Stimulated activated CD8-positive, alpha-beta memory T cell treated with anti-CD3 and anti-CD28 coated beads, Interleukin-7, amount 100 ng/mL, for 4 hours (primary cell): ENCODE measurements around the gene ZNF516.
A peak's percentile ranks its signal among the peaks of the same experiment; 100 is the strongest.

Experiments used
- DNase-seq, 2 donors: peaks; one replicate each; pipeline ENCODE4 v3.0.0-alpha.2; 2020; ENCODE audit warnings: low read depth in 2 of 2

The ZNF516 gene

GRCh38 chr18:76364282-76365259, 130.5 kb downstream of the ZNF516 start:
- no peak for DNase-seq

GRCh38 chr18:76363436-76364120, 131.5 kb downstream of the ZNF516 start:
- DNase-seq, result no peak

- DNase-seq, result no peak
These were observed 132.4 kb downstream of the ZNF516 start for GRCh38 chr18:76362676-76363075.

GRCh38 chr18:76361219-76361618, 133.8 kb downstream of the ZNF516 start:
- DNase-seq, result no peak

GRCh38 chr18:76359909-76360308, 135.1 kb downstream of the ZNF516 start:
- no peak for DNase-seq

- no peak for DNase-seq
These were observed 136.3 kb downstream of the ZNF516 start for GRCh38 chr18:76358774-76359173.

GRCh38 chr18:76357585-76358260, 137.3 kb downstream of the ZNF516 start:
- DNase-seq, result no peak

- DNase-seq, result no peak
These were observed 137.9 kb downstream of the ZNF516 start for GRCh38 chr18:76357174-76357573.

- DNase-seq, result no peak
These were observed 138.4 kb downstream of the ZNF516 start for GRCh38 chr18:76356666-76357065.

GRCh38 chr18:76354348-76354747, 140.7 kb downstream of the ZNF516 start:
- DNase-seq, result no peak

GRCh38 chr18:76353500-76353899, 141.5 kb downstream of the ZNF516 start:
- no peak for DNase-seq

GRCh38 chr18:76353046-76353445, 142.0 kb downstream of the ZNF516 start:
- DNase-seq, result no peak

- DNase-seq, result no peak
These were observed 143.0 kb downstream of the ZNF516 start for GRCh38 chr18:76351961-76352581.

GRCh38 chr18:76350134-76351025, 144.7 kb downstream of the ZNF516 start:
- DNase-seq, result no peak

- peak; percentile 12 to 54 for DNase-seq
These were observed 145.9 kb downstream of the ZNF516 start for GRCh38 chr18:76349067-76349715.

GRCh38 chr18:76348267-76349066, 146.6 kb downstream of the ZNF516 start:
- no peak for DNase-seq

- DNase-seq, result no peak
These were observed 147.7 kb downstream of the ZNF516 start for GRCh38 chr18:76347341-76347740.

GRCh38 chr18:76346490-76347130, 148.4 kb downstream of the ZNF516 start:
- DNase-seq, result no peak

- no peak for DNase-seq
These were observed 149.1 kb downstream of the ZNF516 start for GRCh38 chr18:76345901-76346300.
